Heart left ventricle (tissue), 16 donors: Measurements from ENCODE around the gene ASAP2. TPM values are rescaled to one million over a fixed set of nuclear protein-coding genes. Genes with fewer than 3 reads are reported as not detected.
"Not testable (repeated sequence)": the region's sequence is repeated elsewhere in the genome, so short reads cannot be mapped to it uniquely, and the experiment has no call there.

Source experiments
- ATAC-seq, 4 donors: fragments of 200-7000 bp; cut with Tn5 transposase; one replicate each; pipeline ENCODE4 v1.9.1; 2020 to 2022; ENCODE audit warnings: moderate library complexity in 4 of 4, mild to moderate bottlenecking in 3 of 4, moderate number of reproducible peaks in 1 of 4
- DNase-seq, 5 donors: peaks; one replicate each; pipeline ENCODE4 v3.0.0-alpha.2; 2020
- H3K27ac ChIP-seq, 12 donors: fragments of 200-600 bp; sonication (generic) in 4 of 12; one replicate each; pipeline versions ENCODE4 v1.5.0 to v1.8.0; 2016 to 2022; ENCODE audit warnings: mild to moderate bottlenecking in 2 of 12
- H3K27me3 ChIP-seq, 9 donors: fragments of 200-600 bp; sonication (generic) in 2 of 9; one replicate each; pipeline versions ENCODE4 v1.5.1 to v1.8.0; 2016 to 2022; ENCODE audit warnings: mild to moderate bottlenecking in 3 of 9
- H3K36me3 ChIP-seq, 9 donors: fragments of 200-600 bp; sonication (generic) in 2 of 9; one replicate each; pipeline versions ENCODE4 v1.5.0 to v1.8.0; 2018 to 2022; ENCODE audit warnings: mild to moderate bottlenecking in 2 of 9
- H3K4me1 ChIP-seq, 12 donors: fragments of 200-600 bp; sonication (generic) in 4 of 12; one replicate each; pipeline versions ENCODE4 v1.5.0 to v1.8.0; 2016 to 2022; ENCODE audit warnings: mild to moderate bottlenecking in 3 of 12
- H3K4me3 ChIP-seq, 12 donors: fragments of 200-600 bp; sonication (generic) in 4 of 12; one replicate each; pipeline versions ENCODE4 v1.5.0 to v1.8.0; 2017 to 2022; ENCODE audit warnings: mild to moderate bottlenecking in 9 of 12, moderate library complexity in 4 of 12
- H3K9me3 ChIP-seq, 12 donors: fragments of 200-600 bp; sonication (generic) in 4 of 12; one replicate each; pipeline versions ENCODE4 v1.5.0 to v1.8.0; 2016 to 2022; ENCODE audit warnings: mild to moderate bottlenecking in 1 of 12
- POLR2A ChIP-seq, 2 donors: fragments of 450-650 bp; IDR thresholded peaks; one replicate each; pipeline ENCODE4 v1.6.1; 2017; ENCODE audit warnings: antibody characterized with exemption in 2 of 2, mild to moderate bottlenecking in 2 of 2, moderate library complexity in 2 of 2
- WGBS, 4 donors: extraction: QIAGEN DNeasy Blood & Tissue Kit in 2 of 4; methylation state at CpG; one replicate each; pipeline versions ENCODE4 v1.1.5 to v1.1.7; 2013 to 2018; 5-methylcytosine and 5-hydroxymethylcytosine counted together
- intact Hi-C, 10 donors: fragments of 100-400 bp; cut with DNase I; formaldehyde crosslinking; loops; one replicate each; pipeline versions ENCODE4 v1.11.1 to v1.14.2; 2022
- polyA plus RNA-seq, 2 donors: library from polyadenylated mRNA; stranded (reverse); fragments of 200-250 nt; gene quantifications; one replicate each; pipeline ENCODE4 v1.2.3, GENCODE V29; 2013
- total RNA-seq, 9 donors: library from RNA; depleted of rRNA in 2 of 9; stranded (reverse); fragments of >200 nt in 2 of 9; fragmentation: NEBNext Ultra II Directional in 3 of 9; extraction: Animal tissue kit (Norgen Biotek cat#: 25700) in 3 of 9; gene quantifications; one replicate each; pipeline versions ENCODE4 v1.1.0 to v1.2.4, GENCODE V29; 2016 to 2023
- TF ChIP-seq, protein P1 (sequence below), 12 donors: fragments of 200-600 bp; sonication (generic) in 4 of 12; IDR thresholded peaks; one replicate each; pipeline versions ENCODE4 v1.5.0 to v1.8.0; 2018 to 2022; ENCODE audit warnings: antibody characterized with exemption in 12 of 12, mild to moderate bottlenecking in 5 of 12
- donor health status: ischemic (EF 13 %, LVEDD 7.1; RV severe dilation, severe dysfunction).
- donor health status: healthy with polysubstance abuse.
- donor health status: DM: no; HTN: yes; CAD: no.
- donor health status: DM: no; HTN: no; CAD: no.
- donor health status: ischemic (EF 25% LVEDD 6.9; RV normal size, moderate dysfunction).
- donor health status: ischemic (EF 25% LVEDD 5.7; RV mildly dilated, moderate dysfunction).
- donor health status: healthy.
- donor health status: DM: yes; HTN: yes; CAD: no.
- donor health status: ischemic (EF 35%, LVEDD 5.7; RV mildly dilated, moderate dysfunction).
- donor health status: nonischemic (EF 11% LVEDD 7.7; RV severe dilation, severe dysfunction).
- donor health status: DM: yes; HTN: yes; CAD: no.
- donor health status: PGD.
- donor health status: ischemic (EF 29% LVEDD 5.4; RV normal size, mild dysfunction).
- donor health status: nonischemic (EF 23%, LVEDD 6.1; RV moderate dilation, normal function).

The ASAP2 gene
- total and polyA plus RNA-seq, 11 donors, result 6.7 to 17.0 (median 11.9) TPM

DNA sequence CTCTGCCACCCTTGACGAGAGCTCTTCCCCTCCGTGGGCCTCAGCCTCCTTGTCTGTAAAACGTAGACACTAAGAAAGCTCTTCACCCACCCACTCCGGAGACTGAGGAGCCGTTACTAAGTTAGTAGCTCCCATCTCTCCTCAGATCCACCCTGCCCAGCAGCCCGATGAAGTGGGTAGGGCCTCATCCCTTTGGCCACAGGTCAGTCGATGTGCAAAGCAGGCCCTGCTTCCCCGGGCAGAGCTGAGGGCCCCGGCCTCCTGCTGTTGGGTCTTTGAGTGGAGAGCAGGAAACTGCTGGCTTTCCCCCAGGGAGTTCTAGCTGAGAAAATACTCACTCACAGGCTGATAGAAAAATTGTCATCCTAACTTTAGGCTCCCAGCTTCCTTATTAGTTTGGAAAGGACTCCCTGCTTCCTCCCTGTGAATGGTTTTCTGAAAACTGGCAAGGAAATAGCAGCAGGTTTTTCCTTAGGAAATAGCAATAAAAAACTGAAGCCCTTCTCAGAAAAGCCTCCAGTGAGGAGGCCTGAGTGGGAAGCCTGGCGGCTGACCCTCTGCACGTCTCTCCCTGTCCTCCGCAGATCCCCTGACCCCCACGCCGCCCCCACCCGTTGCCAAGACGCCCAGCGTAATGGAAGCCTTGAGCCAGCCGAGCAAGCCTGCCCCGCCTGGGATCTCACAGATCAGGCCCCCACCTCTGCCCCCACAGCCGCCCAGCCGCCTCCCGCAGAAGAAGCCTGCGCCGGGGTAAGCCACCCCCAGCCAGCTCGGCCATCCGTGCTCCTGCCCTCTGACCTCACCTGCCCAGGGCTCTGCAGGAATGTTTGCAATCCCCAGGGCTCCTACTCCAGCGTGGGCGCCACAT, 186.5 kb downstream of the ASAP2 start:
- peaks cover 0 to 84% (median 44%) of the 10 kb centered on the region in 9 donors for H3K36me3 ChIP-seq
- H3K9me3 ChIP-seq, result no peaks in the 10 kb centered on the region
- H3K4me1 ChIP-seq, result peaks cover 0 to 22% (median 18%) of the 10 kb centered on the region in 12 donors
- no peak overlapping the region for H3K4me3 ChIP-seq
- peak in 4 of 5 donors; percentile 46 to 74 (median 56) for DNase-seq
- ATAC-seq, result peak in 3 of 4 donors; percentile 57 to 66 (median 59)
- peak overlapping the region; percentile 0 to 78 (median 63) for H3K27ac ChIP-seq
- intact Hi-C loops, result no loop called here
- no peaks in the 10 kb centered on the region for H3K27me3 ChIP-seq
- 55 to 66% (median 59%) methylated on average over 22 to 28 of the region's 28 CpGs for WGBS, 4 donors
- TF ChIP-seq, protein P1, sequence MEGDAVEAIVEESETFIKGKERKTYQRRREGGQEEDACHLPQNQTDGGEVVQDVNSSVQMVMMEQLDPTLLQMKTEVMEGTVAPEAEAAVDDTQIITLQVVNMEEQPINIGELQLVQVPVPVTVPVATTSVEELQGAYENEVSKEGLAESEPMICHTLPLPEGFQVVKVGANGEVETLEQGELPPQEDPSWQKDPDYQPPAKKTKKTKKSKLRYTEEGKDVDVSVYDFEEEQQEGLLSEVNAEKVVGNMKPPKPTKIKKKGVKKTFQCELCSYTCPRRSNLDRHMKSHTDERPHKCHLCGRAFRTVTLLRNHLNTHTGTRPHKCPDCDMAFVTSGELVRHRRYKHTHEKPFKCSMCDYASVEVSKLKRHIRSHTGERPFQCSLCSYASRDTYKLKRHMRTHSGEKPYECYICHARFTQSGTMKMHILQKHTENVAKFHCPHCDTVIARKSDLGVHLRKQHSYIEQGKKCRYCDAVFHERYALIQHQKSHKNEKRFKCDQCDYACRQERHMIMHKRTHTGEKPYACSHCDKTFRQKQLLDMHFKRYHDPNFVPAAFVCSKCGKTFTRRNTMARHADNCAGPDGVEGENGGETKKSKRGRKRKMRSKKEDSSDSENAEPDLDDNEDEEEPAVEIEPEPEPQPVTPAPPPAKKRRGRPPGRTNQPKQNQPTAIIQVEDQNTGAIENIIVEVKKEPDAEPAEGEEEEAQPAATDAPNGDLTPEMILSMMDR (IDR thresholded peaks at IDR 0.05), result no peak
- no peak for TF ChIP-seq POLR2A (IDR thresholded peaks at IDR 0.05)

DNA sequence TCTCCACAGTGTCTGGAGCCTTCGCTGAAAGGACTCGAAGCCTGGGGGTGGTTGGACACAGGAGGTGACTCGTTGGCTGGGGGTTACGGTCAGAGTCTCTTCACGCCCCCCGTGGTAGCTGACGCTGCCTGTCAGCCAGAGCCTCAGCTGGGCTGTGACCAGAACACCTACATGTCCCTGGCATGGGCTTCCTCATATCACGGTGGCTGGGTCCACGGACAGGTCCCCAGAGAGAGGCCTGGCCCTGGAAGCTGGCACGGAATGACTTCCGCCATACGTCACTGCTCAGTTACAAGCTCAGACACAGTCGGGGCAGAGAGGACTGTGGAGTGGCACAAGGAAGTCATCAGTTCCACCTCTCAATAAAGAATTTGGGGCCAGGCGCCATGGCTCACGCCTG, 188.2 kb downstream of the ASAP2 start:
- Histone ChIP-seq H3K9me3 (no peaks in the 10 kb centered on the region), H3K4me1 (peaks cover 0 to 36% (median 20%) of the 10 kb centered on the region in 12 donors), H3K27me3 (no peaks in the 10 kb centered on the region), H3K4me3 (no peak overlapping the region), H3K27ac (no peak overlapping the region), H3K36me3 (peaks cover 0 to 68% (median 35%) of the 10 kb centered on the region in 9 donors)
- DNase-seq (no peak), ATAC-seq (no peak)
- intact Hi-C loops, result no loop called here
- 91 to 94% (median 92%) methylated on average over 15 of the region's 15 CpGs for WGBS, 4 donors
- TF ChIP-seq, protein P1 (IDR thresholded peaks at IDR 0.05), result no peak
- TF ChIP-seq POLR2A (IDR thresholded peaks at IDR 0.05), result no peak

DNA sequence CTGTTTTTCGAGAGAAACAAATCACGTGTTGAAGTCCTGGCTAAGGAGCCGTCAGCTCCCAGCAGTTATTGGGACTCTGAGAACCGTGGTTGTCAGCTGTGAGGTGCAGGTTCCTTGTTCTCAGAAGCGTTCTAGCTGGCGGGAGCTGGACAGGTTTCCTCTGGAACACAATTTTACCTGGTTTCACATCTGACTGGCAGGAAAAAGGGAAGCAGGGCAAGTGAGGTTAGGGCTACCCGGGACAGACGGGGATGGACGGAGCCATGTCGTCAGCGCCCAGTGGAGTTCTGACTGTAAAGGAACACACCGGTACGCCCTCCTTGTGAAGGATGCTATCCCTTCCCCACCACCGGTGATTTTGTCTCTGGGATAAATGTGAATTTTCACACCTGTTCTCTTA, 190.6 kb downstream of the ASAP2 start:
- ATAC-seq (no peak), DNase-seq (no peak)
- TF ChIP-seq, protein P1 (IDR thresholded peaks at IDR 0.05), result no peak
- TF ChIP-seq POLR2A (IDR thresholded peaks at IDR 0.05), result no peak
- Histone ChIP-seq H3K4me1 (peaks cover 0 to 32% (median 17%) of the 10 kb centered on the region in 12 donors), H3K27ac (peak overlapping the region in 1 of 12 donors; percentile 12), H3K27me3 (no peaks in the 10 kb centered on the region), H3K4me3 (no peak overlapping the region), H3K9me3 (no peaks in the 10 kb centered on the region), H3K36me3 (peaks cover 0 to 63% (median 41%) of the 10 kb centered on the region in 9 donors)
- intact Hi-C loops, result no loop called here
- 92 to 96% (median 95%) methylated on average over 14 of the region's 14 CpGs for WGBS, 4 donors

DNA sequence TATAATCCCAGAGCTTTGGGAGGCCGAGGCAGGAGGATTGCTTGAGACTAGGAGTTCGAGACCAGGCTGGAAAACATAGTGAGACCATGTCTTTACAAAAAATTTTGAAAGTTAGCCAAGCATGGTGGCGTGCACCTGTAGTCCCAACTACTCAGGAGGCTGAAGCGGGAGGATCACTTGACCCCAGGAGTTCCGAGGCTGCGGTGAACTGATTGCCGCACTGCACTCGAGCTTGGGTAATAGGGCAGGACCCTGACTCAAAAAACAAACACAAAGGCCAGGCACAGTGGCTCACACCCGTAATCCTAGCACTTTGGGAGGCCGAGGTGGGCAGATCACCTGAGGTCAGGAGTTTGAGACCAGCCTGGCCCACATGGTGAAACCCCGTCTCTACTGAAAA, 191.6 kb downstream of the ASAP2 start:
- WGBS, 4 donors, result 94 to 99% (median 97%) methylated on average over 11 of the region's 11 CpGs
- Histone ChIP-seq H3K4me1 (peaks cover 0 to 21% (median 8%) of the 10 kb centered on the region in 12 donors), H3K27ac (peak overlapping the region in 7 of 12 donors; percentile 14 to 69 (median 62)), H3K36me3 (peaks cover 0 to 70% (median 52%) of the 10 kb centered on the region in 9 donors)
- intact Hi-C loops, H3K27me3 ChIP-seq, H3K9me3 ChIP-seq, ATAC-seq, DNase-seq, H3K4me3 ChIP-seq: not testable (repeated sequence)
